GM13976 (cell line): ENCODE measurements around the gene TMEM123.

ENCODE experiments used
- DNase-seq: peaks from one replicate; pipeline ENCODE4 v3.0.0; 2012; ENCODE audit warnings: low spot score
- CTCF ChIP-seq: IDR thresholded peaks from 2 replicates; pipeline ENCODE4 v1.5.1; 2012; ENCODE audit warnings: borderline replicate concordance, mild to moderate bottlenecking; ENCODE audit not compliant: insufficient read depth; ENCODE audit errors: extremely low read depth, missing control alignments, control extremely low read depth
- in situ Hi-C: fragments of 300-500 bp; cut with MboI; formaldehyde crosslinking; loops from one replicate; pipeline ENCODE4 v1.12.0; 2022; ENCODE audit warnings: low sequenced_read_pairs, mixed read lengths, inconsistent platforms; ENCODE audit not compliant: unreplicated experiment

TMEM123 gene

GRCh38 chr11:102476069-102476468 is 23.5 kb upstream of the TMEM123 start:
- no peak for TF ChIP-seq CTCF
- no peak for DNase-seq
- in situ Hi-C loops = loop anchor here (25.0 kb wide), 1 partner anchor 89 kb away; no protein-coding TSS in a partner anchor

- DNase-seq = no peak
- no peak for TF ChIP-seq CTCF
- in situ Hi-C loops = no loop called here
Observed at GRCh38 chr11:102473543-102473942, 21.0 kb upstream of the TMEM123 start.

- in situ Hi-C loops = no loop called here
- no peak for TF ChIP-seq CTCF
- no peak for DNase-seq
Observed at GRCh38 chr11:102472127-102472526, 19.6 kb upstream of the TMEM123 start.

GRCh38 chr11:102471474-102471873 is 18.9 kb upstream of the TMEM123 start:
- in situ Hi-C loops = no loop called here
- TF ChIP-seq CTCF = no peak
- DNase-seq = no peak

GRCh38 chr11:102470251-102470650 is 17.7 kb upstream of the TMEM123 start:
- DNase-seq = no peak
- in situ Hi-C loops = no loop called here
- TF ChIP-seq CTCF = no peak

GRCh38 chr11:102469196-102469821 is 16.7 kb upstream of the TMEM123 start:
- DNase-seq = no peak
- in situ Hi-C loops = no loop called here
- TF ChIP-seq CTCF = no peak
